AG09309 (cell line): Measurements from ENCODE around the gene GOLGA6L1.

Source experiments
- DNase-seq: peaks from one replicate; pipeline ENCODE4 v3.0.0-alpha.2; 2010; ENCODE audit warnings: low read depth
- H3K4me3 ChIP-seq: 2 replicates; pipeline ENCODE4 v1.5.1; 2011; ENCODE audit warnings: mild to moderate bottlenecking, low read depth, low read length, moderate library complexity; ENCODE audit not compliant: control insufficient read depth
- TF ChIP-seq, protein P1 (sequence below): IDR thresholded peaks from 2 replicates; pipeline ENCODE4 v1.5.1; 2011; ENCODE audit warnings: mild to moderate bottlenecking, low read depth, low read length, inconsistent platforms; ENCODE audit not compliant: insufficient read depth, control insufficient read depth; ENCODE audit errors: missing control alignments

The GOLGA6L1 gene

DNA sequence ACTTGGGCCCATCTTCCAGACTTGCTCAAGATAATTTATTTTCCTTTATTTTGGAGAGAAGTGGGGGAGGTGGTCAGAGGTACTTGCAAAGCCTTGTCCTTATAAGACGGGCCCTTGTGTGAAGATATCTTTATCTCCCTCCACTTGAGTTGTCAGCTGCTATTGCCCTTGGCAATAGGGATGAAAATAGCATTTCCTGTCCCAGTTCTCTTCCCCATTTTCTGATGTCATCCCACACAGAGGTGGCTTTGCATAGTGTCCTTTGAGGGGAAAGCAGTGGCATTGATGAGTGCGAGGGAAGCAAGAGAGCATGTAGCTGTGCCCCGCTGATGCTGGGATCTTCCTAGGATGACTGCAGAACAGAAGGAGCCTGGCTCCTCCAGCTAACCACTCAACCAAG is 55.4 kb downstream of the GOLGA6L1 start:
- no peak for DNase-seq
- TF ChIP-seq, protein P1, sequence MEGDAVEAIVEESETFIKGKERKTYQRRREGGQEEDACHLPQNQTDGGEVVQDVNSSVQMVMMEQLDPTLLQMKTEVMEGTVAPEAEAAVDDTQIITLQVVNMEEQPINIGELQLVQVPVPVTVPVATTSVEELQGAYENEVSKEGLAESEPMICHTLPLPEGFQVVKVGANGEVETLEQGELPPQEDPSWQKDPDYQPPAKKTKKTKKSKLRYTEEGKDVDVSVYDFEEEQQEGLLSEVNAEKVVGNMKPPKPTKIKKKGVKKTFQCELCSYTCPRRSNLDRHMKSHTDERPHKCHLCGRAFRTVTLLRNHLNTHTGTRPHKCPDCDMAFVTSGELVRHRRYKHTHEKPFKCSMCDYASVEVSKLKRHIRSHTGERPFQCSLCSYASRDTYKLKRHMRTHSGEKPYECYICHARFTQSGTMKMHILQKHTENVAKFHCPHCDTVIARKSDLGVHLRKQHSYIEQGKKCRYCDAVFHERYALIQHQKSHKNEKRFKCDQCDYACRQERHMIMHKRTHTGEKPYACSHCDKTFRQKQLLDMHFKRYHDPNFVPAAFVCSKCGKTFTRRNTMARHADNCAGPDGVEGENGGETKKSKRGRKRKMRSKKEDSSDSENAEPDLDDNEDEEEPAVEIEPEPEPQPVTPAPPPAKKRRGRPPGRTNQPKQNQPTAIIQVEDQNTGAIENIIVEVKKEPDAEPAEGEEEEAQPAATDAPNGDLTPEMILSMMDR: no peak
- no peak overlapping the region for H3K4me3 ChIP-seq

DNA sequence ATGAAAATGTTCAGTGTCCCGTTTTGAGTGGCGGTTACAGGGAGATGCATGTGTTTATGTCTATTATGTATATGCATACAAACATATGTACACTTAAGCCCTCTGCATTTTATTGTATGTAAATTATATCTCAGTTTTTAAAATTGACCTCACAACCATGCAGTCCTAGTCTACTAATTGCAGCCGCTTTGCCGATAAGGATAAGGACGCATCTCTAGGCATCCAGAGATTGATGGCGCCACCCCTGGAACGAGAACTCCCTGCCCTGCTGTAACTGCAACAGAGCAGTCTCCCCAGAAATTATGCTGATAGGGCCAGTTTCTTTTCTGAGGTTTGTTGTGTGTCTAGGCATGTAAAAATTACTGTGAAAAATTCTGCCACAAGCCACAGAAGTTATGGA is 56.9 kb downstream of the GOLGA6L1 start:
- no peak overlapping the region for H3K4me3 ChIP-seq
- no peak for DNase-seq

More for the DNA sequence above, 56.9 kb downstream of the GOLGA6L1 start:
- TF ChIP-seq, protein P1: no peak
